Cerebellar cortex (tissue), 1 donor: ENCODE data around the gene PCCA.
"Not testable (repeated sequence)": the region's sequence is repeated elsewhere in the genome, so short reads cannot be mapped to it uniquely, and the experiment has no call there.

Experiments used
- DNase-seq: peaks from one replicate; pipeline ENCODE4 v3.0.0-alpha.2; 2015; ENCODE audit warnings: low spot score

PCCA gene

GRCh38 chr13:100196375-100196774 is 107.5 kb downstream of the PCCA start:
- DNase-seq: no peak

- DNase-seq: no peak
Measured at GRCh38 chr13:100197116-100197515, 108.2 kb downstream of the PCCA start.

- DNase-seq: peak; percentile 46
Measured at GRCh38 chr13:100197591-100198365, 108.9 kb downstream of the PCCA start.

- DNase-seq: no peak
Measured at GRCh38 chr13:100203696-100204367, 114.9 kb downstream of the PCCA start.

- no peak for DNase-seq
Measured at GRCh38 chr13:100208002-100208401, 119.1 kb downstream of the PCCA start.

- DNase-seq: no peak
Measured at GRCh38 chr13:100208626-100209025, 119.7 kb downstream of the PCCA start.

GRCh38 chr13:100209857-100210825 is 121.2 kb downstream of the PCCA start:
- no peak for DNase-seq

GRCh38 chr13:100211016-100211710 is 122.3 kb downstream of the PCCA start:
- DNase-seq: no peak

- DNase-seq: no peak
Measured at GRCh38 chr13:100212904-100213553, 124.1 kb downstream of the PCCA start.

GRCh38 chr13:100213576-100213975 is 124.7 kb downstream of the PCCA start:
- no peak for DNase-seq

- no peak for DNase-seq
Measured at GRCh38 chr13:100214886-100215285, 126.0 kb downstream of the PCCA start.

- DNase-seq: no peak
Measured at GRCh38 chr13:100221166-100221565, 132.3 kb downstream of the PCCA start.

GRCh38 chr13:100223966-100224530 is 135.2 kb downstream of the PCCA start:
- not testable (repeated sequence) for DNase-seq

- no peak for DNase-seq
Measured at GRCh38 chr13:100229603-100230002, 140.7 kb downstream of the PCCA start.

GRCh38 chr13:100230769-100231149 is 141.9 kb downstream of the PCCA start:
- DNase-seq: peak; percentile 52

- DNase-seq: peak; percentile 31
Measured at GRCh38 chr13:100231176-100231575, 142.3 kb downstream of the PCCA start.

GRCh38 chr13:100234006-100234405 is 145.1 kb downstream of the PCCA start:
- peak; percentile 44 for DNase-seq

- no peak for DNase-seq
Measured at GRCh38 chr13:100234524-100235136, 145.7 kb downstream of the PCCA start.

GRCh38 chr13:100235311-100235901 is 146.5 kb downstream of the PCCA start:
- peak; percentile 80 for DNase-seq
